Measurements from ENCODE around the gene CNTN4.
"Not testable (repeated sequence)": the region's sequence is repeated elsewhere in the genome, so short reads cannot be mapped to it uniquely, and the experiment has no call there.

Gene CNTN4

GRCh38 chr3:2807514-2807913 is 708.8 kb downstream of the CNTN4 start:
- no peak overlapping the region for H3K4me3 ChIP-seq
- no peak for DNase-seq (ENCODE audit: low spot score)
- no peak overlapping the region for H3K27ac ChIP-seq
- no peak for TF ChIP-seq CTCF (IDR thresholded peaks at IDR 0.05)

GRCh38 chr3:2810723-2811122 is 712.1 kb downstream of the CNTN4 start:
- Histone ChIP-seq H3K27ac (no peak overlapping the region), H3K4me3 (no peak overlapping the region)
- DNase-seq (ENCODE audit: low spot score) = no peak
- TF ChIP-seq CTCF (IDR thresholded peaks at IDR 0.05) = no peak

- TF ChIP-seq CTCF (IDR thresholded peaks at IDR 0.05) = no peak
- no peak overlapping the region for H3K27ac ChIP-seq
- H3K4me3 ChIP-seq = no peak overlapping the region
- DNase-seq (ENCODE audit: low spot score) = no peak
Observed at GRCh38 chr3:2819571-2819970, 720.9 kb downstream of the CNTN4 start.

- not testable (repeated sequence) for H3K4me3 ChIP-seq; DNase-seq (ENCODE audit: low spot score); H3K27ac ChIP-seq
Observed at GRCh38 chr3:2820982-2821381, 722.3 kb downstream of the CNTN4 start.

GRCh38 chr3:2822611-2823010 is 723.9 kb downstream of the CNTN4 start:
- Histone ChIP-seq H3K4me3 (no peak overlapping the region), H3K27ac (no peak overlapping the region)
- no peak for DNase-seq (ENCODE audit: low spot score)
- TF ChIP-seq CTCF (IDR thresholded peaks at IDR 0.05) = no peak

GRCh38 chr3:2823031-2823430 is 724.4 kb downstream of the CNTN4 start:
- DNase-seq (ENCODE audit: low spot score) = no peak

GRCh38 chr3:2823437-2824211 is 725.0 kb downstream of the CNTN4 start:
- Histone ChIP-seq H3K4me3 (no peak overlapping the region), H3K27ac (no peak overlapping the region)
- no peak for DNase-seq (ENCODE audit: low spot score)
- no peak for TF ChIP-seq CTCF (IDR thresholded peaks at IDR 0.05)

More at GRCh38 chr3:2823031-2823430, 724.4 kb downstream of the CNTN4 start:
- Histone ChIP-seq H3K27ac (no peak overlapping the region), H3K4me3 (no peak overlapping the region)
- TF ChIP-seq CTCF (IDR thresholded peaks at IDR 0.05) = no peak

Measured in coronary artery (tissue), 2 donors.